ENCODE results near the gene MFSD2B.
A peak's percentile ranks its signal among the peaks of the same experiment; 100 is the strongest.

MFSD2B gene

DNA sequence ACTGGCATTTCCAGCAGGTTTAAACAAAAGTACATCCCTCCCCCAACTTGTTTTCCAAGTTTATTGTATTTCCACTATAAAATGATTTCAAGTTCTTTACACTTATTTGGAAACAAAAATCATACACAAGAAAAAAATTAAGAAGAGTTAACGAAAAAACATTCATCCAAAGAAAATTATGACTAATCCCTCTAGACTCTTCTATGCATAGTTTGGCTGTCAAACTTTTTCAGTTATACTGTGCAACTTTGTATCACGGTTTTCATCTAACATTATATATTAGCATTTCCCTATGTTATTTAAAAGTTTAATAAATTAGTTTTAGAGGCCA, 36.7 kb downstream of the MFSD2B start:
- Histone ChIP-seq H3K27ac (no peak overlapping the region), H3K4me2 (ENCODE audit: low read length) (peak overlapping the region; percentile 92), H3K9ac (no peak overlapping the region), H3K36me3 (ENCODE audit: control insufficient read depth, insufficient read depth, low read length) (no peaks in the 10 kb centered on the region), H2AFZ (peak overlapping the region; percentile 83), H3K27me3 (ENCODE audit: control insufficient read depth, insufficient read depth, low read length) (no peaks in the 10 kb centered on the region), H3K9me3 (ENCODE audit: control insufficient read depth, low read length) (no peaks in the 10 kb centered on the region), H3K79me2 (peaks cover 3% of the 10 kb centered on the region), H3K4me3 (ENCODE audit: low read depth, low read length) (peak overlapping the region; percentile 95), H3K4me1 (no peaks in the 10 kb centered on the region)
- TF ChIP-seq, protein P1, sequence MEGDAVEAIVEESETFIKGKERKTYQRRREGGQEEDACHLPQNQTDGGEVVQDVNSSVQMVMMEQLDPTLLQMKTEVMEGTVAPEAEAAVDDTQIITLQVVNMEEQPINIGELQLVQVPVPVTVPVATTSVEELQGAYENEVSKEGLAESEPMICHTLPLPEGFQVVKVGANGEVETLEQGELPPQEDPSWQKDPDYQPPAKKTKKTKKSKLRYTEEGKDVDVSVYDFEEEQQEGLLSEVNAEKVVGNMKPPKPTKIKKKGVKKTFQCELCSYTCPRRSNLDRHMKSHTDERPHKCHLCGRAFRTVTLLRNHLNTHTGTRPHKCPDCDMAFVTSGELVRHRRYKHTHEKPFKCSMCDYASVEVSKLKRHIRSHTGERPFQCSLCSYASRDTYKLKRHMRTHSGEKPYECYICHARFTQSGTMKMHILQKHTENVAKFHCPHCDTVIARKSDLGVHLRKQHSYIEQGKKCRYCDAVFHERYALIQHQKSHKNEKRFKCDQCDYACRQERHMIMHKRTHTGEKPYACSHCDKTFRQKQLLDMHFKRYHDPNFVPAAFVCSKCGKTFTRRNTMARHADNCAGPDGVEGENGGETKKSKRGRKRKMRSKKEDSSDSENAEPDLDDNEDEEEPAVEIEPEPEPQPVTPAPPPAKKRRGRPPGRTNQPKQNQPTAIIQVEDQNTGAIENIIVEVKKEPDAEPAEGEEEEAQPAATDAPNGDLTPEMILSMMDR (IDR thresholded peaks at IDR 0.05) = no peak

DNA sequence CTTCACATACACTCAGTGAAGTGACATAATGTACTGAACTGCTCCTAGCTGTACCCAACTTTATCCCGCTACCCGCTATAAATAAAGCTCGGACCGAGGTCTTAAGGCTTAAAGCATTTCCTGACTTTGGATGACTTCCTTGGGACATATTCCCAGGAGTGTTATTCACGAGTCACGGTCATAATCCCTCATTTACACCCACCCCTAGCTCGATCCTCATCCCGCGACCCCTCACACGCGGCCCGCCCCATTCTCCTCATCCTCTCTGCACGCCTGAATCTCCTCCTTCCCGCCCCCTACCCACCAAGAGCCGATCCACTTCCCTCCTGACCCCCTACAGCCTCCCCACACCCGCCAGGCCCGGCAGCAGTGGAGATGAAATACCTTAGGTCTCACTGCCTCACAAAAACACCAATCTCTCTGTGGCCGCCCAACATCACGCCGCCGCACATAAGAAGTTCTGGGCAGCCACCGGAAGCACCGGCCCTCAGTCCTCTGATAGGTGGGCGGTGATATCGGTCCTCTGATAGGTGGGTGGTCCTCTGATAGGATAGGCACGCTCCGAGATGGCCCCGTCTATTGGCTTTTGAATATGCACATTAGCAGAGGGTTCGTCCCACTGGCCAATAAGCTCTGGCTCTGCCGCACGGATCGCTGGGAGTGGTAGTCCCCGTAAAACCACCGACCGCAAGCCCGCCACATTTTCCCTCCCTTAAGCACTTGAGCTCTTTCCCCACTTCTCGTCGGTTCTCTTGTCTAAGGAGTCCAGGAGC, 37.2 kb downstream of the MFSD2B start, which contains the start of gene WDCP:
Gene WDCP, minus strand, starts transcription at position 462 of the 773 bp plus-strand sequence. CDS start 7,897 bp downstream, outside the sequence.
- Histone ChIP-seq H3K36me3 (ENCODE audit: control insufficient read depth, insufficient read depth, low read length) (no peaks in the 10 kb centered on the region), H3K9ac (no peak within 1 kb of the TSS), H3K27me3 (ENCODE audit: control insufficient read depth, insufficient read depth, low read length) (no peaks in the 10 kb centered on the region), H3K4me1 (no peaks in the 10 kb centered on the region), H3K9me3 (ENCODE audit: control insufficient read depth, low read length) (no peaks in the 10 kb centered on the region), H3K79me2 (peaks cover 3% of the 10 kb centered on the region), H3K4me2 (ENCODE audit: low read length) (peak within 1 kb of the TSS; percentile 92), H2AFZ (peak within 1 kb of the TSS; percentile 83), H3K27ac (peak within 1 kb of the TSS; percentile 37), H3K4me3 (ENCODE audit: low read depth, low read length) (peak within 1 kb of the TSS; percentile 95)
- TF ChIP-seq, protein P1 (IDR thresholded peaks at IDR 0.05) = no peak

DNA sequence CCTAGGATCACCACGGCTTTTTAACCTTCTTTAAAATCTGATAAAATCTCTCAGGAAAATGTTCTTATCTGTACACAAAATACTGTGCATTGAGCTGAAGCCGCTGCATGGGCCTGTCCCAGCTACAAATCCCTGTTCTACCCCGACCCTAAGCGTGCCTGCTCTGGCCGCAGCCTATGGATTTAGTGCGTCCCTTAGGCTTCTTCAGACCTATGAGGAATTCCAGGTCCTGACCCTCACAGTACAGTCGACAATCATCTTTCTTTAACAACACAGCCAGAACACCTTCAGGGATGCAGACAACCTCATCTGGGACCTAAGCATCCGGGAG, 37.8 kb downstream of the MFSD2B start:
- TF ChIP-seq, protein P1 (IDR thresholded peaks at IDR 0.05) = no peak
- Histone ChIP-seq H3K9ac (no peak overlapping the region), H3K27me3 (ENCODE audit: control insufficient read depth, insufficient read depth, low read length) (no peaks in the 10 kb centered on the region), H3K27ac (peak overlapping the region; percentile 37), H3K36me3 (ENCODE audit: control insufficient read depth, insufficient read depth, low read length) (no peaks in the 10 kb centered on the region), H3K79me2 (peaks cover 3% of the 10 kb centered on the region), H3K4me3 (ENCODE audit: low read depth, low read length) (peak overlapping the region; percentile 36), H3K4me1 (no peaks in the 10 kb centered on the region), H3K4me2 (ENCODE audit: low read length) (peak overlapping the region; percentile 55), H3K9me3 (ENCODE audit: control insufficient read depth, low read length) (no peaks in the 10 kb centered on the region), H2AFZ (peak overlapping the region; percentile 83)

DNA sequence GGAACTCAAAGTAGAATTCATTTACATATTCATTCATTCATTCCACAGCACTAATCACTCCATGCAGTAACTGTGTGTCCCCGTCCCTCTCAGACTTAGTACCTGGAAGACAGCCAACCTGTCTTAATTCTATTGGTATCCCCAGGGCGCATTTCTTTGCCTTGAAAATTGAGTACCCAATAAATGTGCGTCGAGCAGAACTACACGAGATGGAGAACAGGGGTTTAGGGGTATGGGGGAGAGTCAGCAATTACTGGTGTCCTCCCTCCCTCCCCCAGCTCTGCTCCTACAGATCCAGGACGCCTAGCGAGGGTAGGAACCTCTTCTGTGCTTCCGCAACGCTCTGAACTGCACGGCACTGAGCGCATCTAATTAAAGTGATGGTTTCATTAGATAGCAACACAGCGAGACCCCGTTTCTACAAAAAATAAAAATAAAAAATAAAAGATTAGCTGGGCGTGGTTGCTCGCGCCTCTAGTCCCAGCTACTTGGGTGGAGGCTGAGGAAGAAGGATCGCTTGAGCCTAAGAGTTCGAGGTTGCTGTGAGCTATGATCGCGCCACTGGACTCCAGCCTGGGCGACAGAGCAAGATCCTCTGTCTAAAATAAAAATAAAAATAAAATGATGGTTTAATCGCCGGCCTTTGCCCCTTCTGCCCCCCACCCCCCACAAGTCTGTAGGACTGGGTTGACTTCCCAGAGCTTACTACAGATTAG, 39.0 kb downstream of the MFSD2B start:
- Histone ChIP-seq H3K27me3 (ENCODE audit: control insufficient read depth, insufficient read depth, low read length) (no peaks in the 10 kb centered on the region), H3K27ac (no peak overlapping the region), H3K79me2 (no peaks in the 10 kb centered on the region), H3K9me3 (ENCODE audit: control insufficient read depth, low read length) (no peaks in the 10 kb centered on the region), H2AFZ (peak overlapping the region; percentile 95), H3K9ac (no peak overlapping the region), H3K4me1 (no peaks in the 10 kb centered on the region), H3K36me3 (ENCODE audit: control insufficient read depth, insufficient read depth, low read length) (no peaks in the 10 kb centered on the region), H3K4me2 (ENCODE audit: low read length) (peak overlapping the region; percentile 90), H3K4me3 (ENCODE audit: low read depth, low read length) (peak overlapping the region; percentile 64)
- TF ChIP-seq, protein P1 (IDR thresholded peaks at IDR 0.05) = no peak

Measured in parathyroid adenoma (tissue), 2 donors.